Mesenchymal stem cell (in vitro differentiated cells and primary cell): ENCODE results near the gene RBM14.
A peak's percentile ranks its signal among the peaks of the same experiment; 100 is the strongest.
"Not testable (repeated sequence)": the region's sequence is repeated elsewhere in the genome, so short reads cannot be mapped to it uniquely, and the experiment has no call there.

Experiments used
- DNase-seq: peaks from one replicate; pipeline ENCODE4 v3.0.0-alpha.2; 2013
- H2AFZ ChIP-seq: one replicate; pipeline ENCODE4 v1.6.1; 2013; ENCODE audit warnings: low read depth, mild to moderate bottlenecking, control low read depth, inconsistent platforms, low read length, moderate library complexity
- H2AK5ac ChIP-seq: 2 replicates; pipeline ENCODE4 v1.6.1; 2013; ENCODE audit warnings: low read length, moderate library complexity, mild to moderate bottlenecking, inconsistent platforms; ENCODE audit not compliant: severe bottlenecking
- H2BK120ac ChIP-seq: one replicate; pipeline ENCODE4 v1.6.1; 2013; ENCODE audit warnings: low read depth, mild to moderate bottlenecking, inconsistent platforms, low read length, moderate library complexity
- H2BK12ac ChIP-seq, 2 experiments: one replicate each; pipeline ENCODE4 v1.6.1; 2013; ENCODE audit warnings: inconsistent platforms in 2 of 2, low read length in 2 of 2, mild to moderate bottlenecking in 2 of 2, moderate library complexity in 2 of 2, control low read depth in 1 of 2
- H2BK15ac ChIP-seq: one replicate; pipeline ENCODE4 v1.6.1; 2013; ENCODE audit warnings: mild to moderate bottlenecking, low read depth, inconsistent platforms; ENCODE audit not compliant: poor library complexity, severe bottlenecking
- H2BK5ac ChIP-seq: 2 replicates; pipeline ENCODE4 v1.6.1; 2013; ENCODE audit warnings: low read depth, mild to moderate bottlenecking, low read length, control low read depth, inconsistent platforms; ENCODE audit not compliant: poor library complexity, severe bottlenecking
- H3K14ac ChIP-seq, 2 experiments: one replicate each; pipeline ENCODE4 v1.6.1; 2013; ENCODE audit warnings: inconsistent platforms in 2 of 2, low read length in 2 of 2, control low read depth in 1 of 2, mild to moderate bottlenecking in 1 of 2, moderate library complexity in 1 of 2
- H3K18ac ChIP-seq, 2 experiments: one replicate each; pipeline ENCODE4 v1.6.1; 2013; ENCODE audit warnings: inconsistent platforms in 2 of 2, low read length in 2 of 2, control low read depth in 1 of 2, low read depth in 1 of 2, mild to moderate bottlenecking in 1 of 2
- H3K23ac ChIP-seq, 2 experiments: one replicate each; pipeline ENCODE4 v1.6.1; 2013; ENCODE audit warnings: inconsistent platforms in 2 of 2, low read length in 2 of 2, mild to moderate bottlenecking in 2 of 2, moderate library complexity in 2 of 2, control low read depth in 1 of 2
- H3K27ac ChIP-seq: 2 replicates; pipeline ENCODE4 v1.5.1; 2013; ENCODE audit warnings: mild to moderate bottlenecking, moderate library complexity, low read length, control low read depth, inconsistent platforms; ENCODE audit not compliant: poor library complexity, severe bottlenecking
- H3K27me3 ChIP-seq, 2 experiments: 2 replicates each; pipeline versions ENCODE4 v1.6.1 to v1.7.0; 2013; ENCODE audit warnings: low read length in 2 of 2, mild to moderate bottlenecking in 2 of 2, moderate library complexity in 2 of 2, control low read depth in 1 of 2, inconsistent platforms in 1 of 2; ENCODE audit not compliant: control insufficient read depth in 1 of 2, insufficient read depth in 1 of 2
- H3K36me3 ChIP-seq, 2 experiments: 2 replicates each; pipeline versions ENCODE4 v1.6.1 to v1.7.0; 2013; ENCODE audit warnings: low read length in 2 of 2, control low read depth in 1 of 2, inconsistent platforms in 1 of 2, low read depth in 1 of 2, mild to moderate bottlenecking in 1 of 2; ENCODE audit not compliant: insufficient read depth in 2 of 2, control insufficient read depth in 1 of 2
- H3K4ac ChIP-seq, 2 experiments: one replicate each; pipeline ENCODE4 v1.6.1; 2013; ENCODE audit warnings: inconsistent platforms in 2 of 2, low read length in 2 of 2, mild to moderate bottlenecking in 2 of 2, moderate library complexity in 2 of 2, control low read depth in 1 of 2, low read depth in 1 of 2
- H3K4me1 ChIP-seq: 2 replicates; pipeline ENCODE4 v1.6.1; 2013; ENCODE audit warnings: low read depth, low read length, control low read depth; ENCODE audit not compliant: control insufficient read depth, insufficient read depth
- H3K4me2 ChIP-seq: 2 replicates; pipeline ENCODE4 v1.6.1; 2013; ENCODE audit warnings: low read length, mild to moderate bottlenecking, inconsistent platforms; ENCODE audit not compliant: poor library complexity, severe bottlenecking
- H3K4me3 ChIP-seq, 2 experiments: 2 replicates each; pipeline versions ENCODE4 v1.5.1 to v1.7.0; 2013; ENCODE audit warnings: low read length in 2 of 2, mild to moderate bottlenecking in 2 of 2, control low read depth in 1 of 2, low read depth in 1 of 2; ENCODE audit not compliant: insufficient read depth in 1 of 2
- H3K79me1 ChIP-seq: replicated peaks from 2 replicates; pipeline ENCODE4 v1.6.1; 2013; ENCODE audit warnings: mild to moderate bottlenecking, control low read depth, low read length, inconsistent platforms; ENCODE audit not compliant: poor library complexity, severe bottlenecking
- H3K9ac ChIP-seq: 2 replicates; pipeline ENCODE4 v1.7.0; 2013; ENCODE audit warnings: mild to moderate bottlenecking, low read length, moderate library complexity
- H3K9me3 ChIP-seq: 2 replicates; pipeline ENCODE4 v1.7.0; 2013; ENCODE audit warnings: mild to moderate bottlenecking, low read length; ENCODE audit not compliant: control insufficient read depth
- H4K8ac ChIP-seq: one replicate; pipeline ENCODE4 v1.6.1; 2013; ENCODE audit warnings: inconsistent platforms, mild to moderate bottlenecking, low read length, moderate library complexity
- H4K91ac ChIP-seq: one replicate; pipeline ENCODE4 v1.6.1; 2013; ENCODE audit warnings: mild to moderate bottlenecking, low read length, inconsistent platforms
- WGBS: methylation state at CpG from one replicate; pipeline ENCODE4 v1.1.7; 2013; ENCODE audit warnings: mixed read lengths; 5-methylcytosine and 5-hydroxymethylcytosine counted together

RBM14 gene

DNA sequence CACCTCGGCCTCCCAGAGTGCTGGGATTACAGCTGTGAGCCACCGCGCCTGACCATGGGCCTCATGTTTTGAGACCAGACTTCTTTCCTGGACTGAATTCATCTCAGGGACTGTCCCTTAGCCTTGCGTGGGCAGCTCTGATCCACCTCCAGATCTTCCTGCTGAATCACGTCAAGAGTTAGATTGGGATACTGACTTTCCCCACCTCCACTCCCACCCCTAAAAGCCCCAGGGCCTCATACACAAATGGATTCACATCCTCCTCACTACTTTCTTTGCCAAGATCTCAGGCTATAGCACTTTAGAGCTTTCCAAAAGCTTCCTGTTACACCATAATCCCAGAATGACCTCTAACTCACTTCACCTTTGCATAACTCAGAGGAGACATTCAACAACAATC lies 35.6 kb upstream of the RBM14 start:
- H3K4me3 ChIP-seq, result peak overlapping the region in 1 of 2 experiments; percentile 35
- peaks cover 5% of the 10 kb centered on the region for H3K9me3 ChIP-seq
- H2AK5ac ChIP-seq, result no peak overlapping the region
- no peak overlapping the region for H3K9ac ChIP-seq
- H4K91ac ChIP-seq, result no peak overlapping the region
- H3K4ac ChIP-seq, result no peak overlapping the region
- H3K79me1 ChIP-seq, result no peaks in the 10 kb centered on the region
- no peak overlapping the region for H2BK15ac ChIP-seq
- no peak overlapping the region for H2BK5ac ChIP-seq
- H3K4me2 ChIP-seq, result no peak overlapping the region
- H3K27ac ChIP-seq, result no peak overlapping the region
- WGBS, result 92% methylated on average over 5 of the region's 5 CpGs
- no peak for DNase-seq
- H2BK12ac ChIP-seq, result no peak overlapping the region
- H2BK120ac ChIP-seq, result no peak overlapping the region
- no peaks in the 10 kb centered on the region for H3K36me3 ChIP-seq
- peaks cover 0 to 3% of the 10 kb centered on the region in 2 experiments for H3K27me3 ChIP-seq
- no peak overlapping the region for H3K18ac ChIP-seq
- peaks cover 2% of the 10 kb centered on the region for H3K4me1 ChIP-seq
- no peak overlapping the region for H3K23ac ChIP-seq
- H3K14ac ChIP-seq, result no peak overlapping the region
- no peak overlapping the region for H2AFZ ChIP-seq
- H4K8ac ChIP-seq, result peak overlapping the region; percentile 28

DNA sequence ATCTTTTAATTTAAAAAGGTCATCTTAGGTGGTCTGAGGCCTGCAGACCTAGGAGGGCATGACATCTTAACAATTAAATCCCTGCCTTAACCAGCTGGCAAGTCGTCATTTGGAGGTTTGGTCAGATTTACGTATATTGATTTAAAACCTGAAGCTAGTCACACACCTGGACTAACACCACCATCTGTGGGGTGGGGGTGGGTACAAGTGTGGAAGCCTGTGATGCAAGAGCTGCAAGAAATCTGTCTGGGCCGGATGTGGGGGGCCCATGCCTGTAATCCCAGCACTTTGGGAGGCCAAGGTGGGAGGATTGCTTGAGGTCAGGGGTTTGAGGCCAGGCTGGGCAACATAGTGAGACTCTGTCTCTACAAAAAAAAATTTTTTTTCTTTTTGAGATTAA lies 35.2 kb upstream of the RBM14 start:
- H4K91ac ChIP-seq, result no peak overlapping the region
- no peak overlapping the region for H3K4me2 ChIP-seq
- H2BK120ac ChIP-seq, result no peak overlapping the region
- no peak overlapping the region for H3K9ac ChIP-seq
- no peak overlapping the region for H4K8ac ChIP-seq
- peaks cover 2 to 3% of the 10 kb centered on the region in 2 experiments for H3K27me3 ChIP-seq
- no peak overlapping the region for H2AFZ ChIP-seq
- H3K14ac ChIP-seq, result no peak overlapping the region
- H3K4me3 ChIP-seq, result peak overlapping the region in 1 of 2 experiments; percentile 35
- peaks cover 5% of the 10 kb centered on the region for H3K9me3 ChIP-seq
- no peak overlapping the region for H3K23ac ChIP-seq
- no peak overlapping the region for H3K18ac ChIP-seq
- H3K36me3 ChIP-seq, result no peaks in the 10 kb centered on the region
- H2BK5ac ChIP-seq, result no peak overlapping the region
- no peak overlapping the region for H2BK12ac ChIP-seq
- H3K4me1 ChIP-seq, result peaks cover 2% of the 10 kb centered on the region
- H3K27ac ChIP-seq, result no peak overlapping the region
- no peak overlapping the region for H3K4ac ChIP-seq
- DNase-seq, result no peak
- no peaks in the 10 kb centered on the region for H3K79me1 ChIP-seq
- no peak overlapping the region for H2BK15ac ChIP-seq
- 56% methylated on average over 1 of the region's 3 CpGs for WGBS
- no peak overlapping the region for H2AK5ac ChIP-seq

DNA sequence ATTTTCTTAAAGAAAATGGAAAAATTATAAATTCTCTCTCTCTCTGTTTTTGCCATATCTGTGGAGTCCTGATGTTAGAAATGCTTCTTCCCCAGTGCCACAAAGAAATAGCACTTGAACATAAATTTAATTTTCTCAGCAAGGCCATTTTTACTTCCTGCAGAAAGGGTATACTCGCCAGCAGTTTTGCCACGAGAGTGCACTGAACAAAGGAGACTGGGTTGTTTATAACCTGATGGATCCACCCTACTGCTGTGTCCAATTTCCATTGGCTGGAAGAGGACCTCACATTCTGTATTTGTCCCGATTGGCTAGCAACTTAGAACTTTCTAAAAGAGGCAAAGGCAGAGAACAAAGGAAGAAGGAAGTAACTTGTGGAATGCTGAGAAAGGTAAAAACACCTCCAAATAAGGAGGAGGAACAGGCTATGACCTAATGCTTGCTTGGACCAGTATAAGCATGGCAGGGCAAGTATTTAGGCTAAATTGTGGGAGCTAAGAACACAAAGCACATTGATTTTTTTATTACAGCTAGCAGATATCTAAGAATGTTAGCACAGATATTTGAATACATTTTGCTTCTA lies 33.8 kb upstream of the RBM14 start:
- not testable (repeated sequence) for H2AFZ ChIP-seq, H3K27ac ChIP-seq, H3K9ac ChIP-seq, H3K79me1 ChIP-seq, H3K4me1 ChIP-seq, H3K18ac ChIP-seq, H3K23ac ChIP-seq, DNase-seq, H2AK5ac ChIP-seq, H3K9me3 ChIP-seq, H4K8ac ChIP-seq, H3K36me3 ChIP-seq, H3K14ac ChIP-seq, H3K4me3 ChIP-seq, H2BK15ac ChIP-seq, H2BK120ac ChIP-seq, H3K4me2 ChIP-seq, H3K27me3 ChIP-seq, H2BK5ac ChIP-seq, H4K91ac ChIP-seq, H3K4ac ChIP-seq, H2BK12ac ChIP-seq
- WGBS, result 95% methylated on average over 3 of the region's 3 CpGs

DNA sequence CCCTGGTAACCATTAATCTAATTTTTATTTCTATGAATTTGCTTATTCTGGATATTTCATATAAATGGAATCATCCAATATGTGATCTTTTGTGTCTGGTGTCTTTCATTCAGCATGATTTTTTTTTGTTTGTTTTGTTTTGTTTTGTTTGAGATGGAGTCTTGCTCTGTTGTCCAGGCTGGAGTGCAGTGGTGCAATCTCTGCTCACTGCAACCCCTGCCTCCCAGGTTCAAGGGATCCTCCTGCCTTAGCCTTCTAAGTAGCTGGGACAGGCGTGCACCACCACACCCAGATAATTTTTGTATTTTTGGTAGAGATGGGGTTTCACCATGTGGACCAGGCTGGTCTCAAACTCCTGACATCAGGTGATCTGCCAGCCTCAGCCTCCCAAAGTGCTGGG lies 31.0 kb upstream of the RBM14 start:
- H3K4ac ChIP-seq, DNase-seq, H3K9me3 ChIP-seq, H3K27me3 ChIP-seq, H3K14ac ChIP-seq, H3K18ac ChIP-seq, H2AK5ac ChIP-seq, H3K9ac ChIP-seq, H2BK5ac ChIP-seq, H3K79me1 ChIP-seq, H3K4me1 ChIP-seq, H2BK120ac ChIP-seq, H3K4me3 ChIP-seq, H2AFZ ChIP-seq, H3K4me2 ChIP-seq, H4K91ac ChIP-seq, H3K36me3 ChIP-seq, H4K8ac ChIP-seq, H3K23ac ChIP-seq, H2BK12ac ChIP-seq, H3K27ac ChIP-seq, H2BK15ac ChIP-seq: not testable (repeated sequence)
- WGBS, result 100% methylated on average over 1 of the region's 1 CpG
